SK-N-MC (cell line): ENCODE data around the gene IFNLR1.

Experiments
- EZH2 ChIP-seq: fragments of 200-600 bp; sonication (generic); IDR thresholded peaks from one replicate; pipeline ENCODE4 v1.6.1; 2017; ENCODE audit warnings: antibody characterized with exemption
- FOXP2 ChIP-seq: optimal IDR thresholded peaks from 2 replicates; pipeline ENCODE3; 2011; ENCODE audit warnings: mild to moderate bottlenecking, moderate library complexity; ENCODE audit not compliant: insufficient read depth; ENCODE audit errors: extremely low read length, control extremely low read depth
- POLR2AphosphoS5 ChIP-seq: IDR thresholded peaks from 2 replicates; pipeline ENCODE4 v1.6.1; 2012; ENCODE audit warnings: mild to moderate bottlenecking, low read depth, low read length, borderline replicate concordance

GRCh38 chr1:24147816-24148215 is 39.3 kb downstream of the IFNLR1 start:
- TF ChIP-seq EZH2 = no peak
- TF ChIP-seq POLR2AphosphoS5 = no peak
- no peak for TF ChIP-seq FOXP2
